H9 (cell line): ENCODE results near the gene SERPINE3. TPM values are rescaled to one million over a fixed set of nuclear protein-coding genes. Genes with fewer than 3 reads are reported as not detected.

Experiments
- DNase-seq: peaks from one replicate; pipeline ENCODE4 v3.0.0-alpha.2; 2017
- H2AFZ ChIP-seq: one replicate; pipeline ENCODE4 v1.6.1; 2013; ENCODE audit warnings: mild to moderate bottlenecking, low read length, control low read depth, moderate library complexity
- H2AK5ac ChIP-seq: 2 replicates; pipeline ENCODE4 v1.6.1; 2013; ENCODE audit warnings: low read length, control low read depth, mixed read lengths; ENCODE audit not compliant: insufficient read length
- H2BK120ac ChIP-seq: one replicate; pipeline ENCODE4 v1.6.1; 2013; ENCODE audit warnings: low read depth, mild to moderate bottlenecking, low read length, control low read depth, inconsistent platforms; ENCODE audit not compliant: poor library complexity, severe bottlenecking
- H2BK12ac ChIP-seq: 2 replicates; pipeline ENCODE4 v1.6.1; 2013; ENCODE audit warnings: low read length, control low read depth, mixed read lengths, low read depth; ENCODE audit not compliant: insufficient read length
- H2BK15ac ChIP-seq: 2 replicates; pipeline ENCODE4 v1.6.1; 2013; ENCODE audit warnings: low read depth, low read length, control low read depth
- H2BK20ac ChIP-seq: one replicate; pipeline ENCODE4 v1.6.1; 2013; ENCODE audit warnings: low read depth, mild to moderate bottlenecking, low read length, control low read depth, inconsistent platforms; ENCODE audit not compliant: poor library complexity, severe bottlenecking
- H2BK5ac ChIP-seq: 2 replicates; pipeline ENCODE4 v1.6.1; 2013; ENCODE audit warnings: low read length, control low read depth, mixed read lengths; ENCODE audit not compliant: insufficient read length
- H3K14ac ChIP-seq: 2 replicates; pipeline ENCODE4 v1.6.1; 2013; ENCODE audit warnings: low read length, control low read depth; ENCODE audit not compliant: insufficient read depth
- H3K18ac ChIP-seq: 2 replicates; pipeline ENCODE4 v1.6.1; 2013; ENCODE audit warnings: low read depth, mild to moderate bottlenecking, mixed read lengths, low read length, control low read depth; ENCODE audit not compliant: insufficient read length
- H3K23ac ChIP-seq: 2 replicates; pipeline ENCODE4 v1.6.1; 2013; ENCODE audit warnings: low read length, control low read depth, mixed read lengths, low read depth; ENCODE audit not compliant: insufficient read length
- H3K23me2 ChIP-seq: 2 replicates; pipeline ENCODE4 v1.6.1; 2013; ENCODE audit warnings: low read depth, mild to moderate bottlenecking, mixed read lengths, low read length, control low read depth; ENCODE audit not compliant: insufficient read length, poor library complexity, severe bottlenecking
- H3K27ac ChIP-seq: 2 replicates; pipeline ENCODE4 v1.5.1; 2013; ENCODE audit warnings: low read length, control low read depth, mixed read lengths, low read depth; ENCODE audit not compliant: insufficient read length
- H3K27me3 ChIP-seq: 2 replicates; pipeline ENCODE4 v1.6.1; 2013; ENCODE audit warnings: low read length, control low read depth, inconsistent platforms; ENCODE audit not compliant: insufficient read depth
- H3K4ac ChIP-seq: 2 replicates; pipeline ENCODE4 v1.6.1; 2013; ENCODE audit warnings: low read depth, mild to moderate bottlenecking, control low read depth, inconsistent platforms, low read length, moderate library complexity
- H3K4me1 ChIP-seq: 2 replicates; pipeline ENCODE4 v1.6.1; 2013; ENCODE audit warnings: low read length, control low read depth, inconsistent platforms; ENCODE audit not compliant: insufficient read depth
- H3K4me2 ChIP-seq: 2 replicates; pipeline ENCODE4 v1.6.1; 2013; ENCODE audit warnings: low read length, control low read depth, mixed read lengths; ENCODE audit not compliant: insufficient read length, insufficient read depth
- H3K56ac ChIP-seq: 2 replicates; pipeline ENCODE4 v1.6.1; 2013; ENCODE audit warnings: low read depth, mild to moderate bottlenecking, mixed read lengths, low read length, control low read depth; ENCODE audit not compliant: insufficient read length
- H3K79me1 ChIP-seq: 2 replicates; pipeline ENCODE4 v1.6.1; 2013; ENCODE audit warnings: low read depth, mild to moderate bottlenecking, moderate library complexity, low read length, control low read depth, inconsistent platforms; ENCODE audit not compliant: insufficient read depth, poor library complexity, severe bottlenecking
- H3K79me2 ChIP-seq: 2 replicates; pipeline ENCODE4 v1.6.1; 2013; ENCODE audit warnings: low read length, control low read depth, inconsistent platforms; ENCODE audit not compliant: insufficient read depth
- H3K9ac ChIP-seq: 2 replicates; pipeline ENCODE4 v1.6.1; 2013; ENCODE audit warnings: low read length, control low read depth, mixed read lengths; ENCODE audit not compliant: insufficient read length; ENCODE audit errors: extremely low read depth
- H3K9me3 ChIP-seq: one replicate; pipeline ENCODE4 v1.6.1; 2013; ENCODE audit warnings: low read depth, low read length, inconsistent platforms; ENCODE audit not compliant: control insufficient read depth
- H3T11ph ChIP-seq: one replicate; pipeline ENCODE4 v1.6.1; 2013; ENCODE audit warnings: mild to moderate bottlenecking, low read length, control low read depth, inconsistent platforms
- H4K20me1 ChIP-seq: one replicate; pipeline ENCODE4 v1.6.1; 2013; ENCODE audit not compliant: control insufficient read depth, insufficient read length, insufficient read depth
- H4K5ac ChIP-seq: 2 replicates; pipeline ENCODE4 v1.6.1; 2013; ENCODE audit warnings: low read depth, mild to moderate bottlenecking, mixed read lengths, low read length, control low read depth; ENCODE audit not compliant: insufficient read length
- H4K8ac ChIP-seq: replicated peaks from 2 replicates; pipeline ENCODE4 v1.6.1; 2013; ENCODE audit warnings: low read length, control low read depth, mixed read lengths, low read depth; ENCODE audit not compliant: insufficient read length
- H4K91ac ChIP-seq: 2 replicates; pipeline ENCODE4 v1.6.1; 2013; ENCODE audit warnings: low read depth, mild to moderate bottlenecking, moderate library complexity, mixed read lengths, low read length, control low read depth; ENCODE audit not compliant: insufficient read length
- H3K27ac Mint-ChIP-seq, 3 experiments: 2 replicates in 2 of 3; 3 replicates in 1 of 3; pipeline ENCODE4 v1.8.0; 2020 to 2021; ENCODE audit warnings: mixed read lengths in 3 of 3, mild to moderate bottlenecking in 1 of 3, moderate library complexity in 1 of 3
- H3K27me3 Mint-ChIP-seq: 2 replicates; pipeline ENCODE4 v1.8.0; 2021; ENCODE audit warnings: low read depth, mild to moderate bottlenecking, moderate library complexity, mixed read lengths
- H3K36me3 Mint-ChIP-seq, 3 experiments: 2 replicates in 2 of 3; 3 replicates in 1 of 3; pipeline ENCODE4 v1.8.0; 2020 to 2021; ENCODE audit warnings: low read depth in 3 of 3, mixed read lengths in 3 of 3; ENCODE audit not compliant: insufficient read depth in 1 of 3
- H3K4me1 Mint-ChIP-seq, 2 experiments: 2 replicates each; pipeline ENCODE4 v1.8.0; 2020; ENCODE audit warnings: mixed read lengths in 2 of 2
- H3K4me3 Mint-ChIP-seq, 2 experiments: 2 replicates in 1 of 2; 3 replicates in 1 of 2; pipeline ENCODE4 v1.8.0; 2020 to 2021; ENCODE audit warnings: mild to moderate bottlenecking in 2 of 2, mixed read lengths in 2 of 2, moderate library complexity in 1 of 2
- H3K9me3 Mint-ChIP-seq, 2 experiments: 2 replicates in 1 of 2; 3 replicates in 1 of 2; pipeline ENCODE4 v1.8.0; 2020; ENCODE audit warnings: mild to moderate bottlenecking in 2 of 2, mixed read lengths in 2 of 2, moderate library complexity in 1 of 2
- CTCF ChIP-seq: fragments of 200-600 bp; sonication (generic); conservative IDR thresholded peaks from 3 replicates; pipeline ENCODE4 v1.8.0; 2021; ENCODE audit warnings: antibody characterized with exemption, mild to moderate bottlenecking
- WGBS: extraction: QIAGEN DNeasy Blood & Tissue Kit; methylation state at CpG from one replicate; pipeline ENCODE4 v1.1.7; 2013; ENCODE audit warnings: missing lambda C conversion rate, low lambda C conversion rate, mixed read lengths; ENCODE audit not compliant: insufficient read length; ENCODE audit errors: extremely low coverage; 5-methylcytosine and 5-hydroxymethylcytosine counted together
- total RNA-seq: library from RNA; stranded (reverse); gene quantifications from 2 replicates; pipeline ENCODE4 v1.2.1, GENCODE V29; 2021

Gene SERPINE3
- total RNA-seq, 1 experiment from 2014 or later: not detected

DNA sequence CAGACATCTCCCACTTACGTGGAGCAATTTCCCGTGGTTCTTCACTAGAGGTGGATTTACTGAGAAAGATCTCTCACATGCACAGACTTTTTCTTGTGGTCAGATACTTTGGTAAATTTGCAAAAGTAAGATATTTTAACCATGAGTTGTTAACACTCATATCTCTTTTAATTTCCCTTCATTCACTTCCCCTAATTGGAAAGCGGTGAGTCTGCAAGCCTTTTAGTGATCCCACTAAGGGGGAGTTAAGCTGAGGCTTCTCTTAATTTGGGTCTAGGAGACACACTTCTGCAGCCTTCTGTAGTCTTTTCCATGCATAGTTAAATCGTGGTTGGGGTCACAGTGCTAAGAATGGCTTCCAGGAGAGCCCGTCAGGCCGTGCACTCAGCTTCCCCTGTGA lies 30.7 kb upstream of the SERPINE3 start:
- peaks cover 11% of the 10 kb centered on the region for H3K4me1 ChIP-seq
- H3K79me1 ChIP-seq: no peaks in the 10 kb centered on the region
- peaks cover 50 to 53% of the 10 kb centered on the region in 2 experiments for H3K4me1 Mint-ChIP-seq
- peaks cover 0 to 5% (median 2%) of the 10 kb centered on the region in 3 experiments; a peak in 3 of 7 replicates for H3K36me3 Mint-ChIP-seq
- H2AK5ac ChIP-seq: no peak overlapping the region
- no peak for TF ChIP-seq CTCF
- no peaks in the 10 kb centered on the region for H3K27me3 ChIP-seq
- no peak overlapping the region for H2BK5ac ChIP-seq
- H4K20me1 ChIP-seq: no peaks in the 10 kb centered on the region
- H3K4ac ChIP-seq: no peak overlapping the region
- no peak overlapping the region for H3K23ac ChIP-seq
- peak overlapping the region; percentile 68 to 91 (median 78); a peak in 6 of 7 replicates for H3K27ac Mint-ChIP-seq
- no peak for DNase-seq
- H2BK12ac ChIP-seq: no peak overlapping the region
- no peak overlapping the region for H2BK15ac ChIP-seq
- no peak overlapping the region; the same call in 1 of the 2 replicates for H3K14ac ChIP-seq
- H4K5ac ChIP-seq: no peak overlapping the region
- H4K8ac ChIP-seq: no peak overlapping the region
- H3K9me3 Mint-ChIP-seq: peaks cover 3% of the 10 kb centered on the region in 2 experiments; a peak in 2 of 5 replicates
- no peaks in the 10 kb centered on the region for H3K9me3 ChIP-seq
- no peaks in the 10 kb centered on the region for H3K23me2 ChIP-seq
- WGBS: no CpG with 5 or more reads among the region's 6 CpGs
- H3K27me3 Mint-ChIP-seq: no peaks in the 10 kb centered on the region; the same call in 1 of the 2 replicates
- no peak overlapping the region for H3T11ph ChIP-seq
- H3K27ac ChIP-seq: no peak overlapping the region
- H2AFZ ChIP-seq: no peak overlapping the region
- H2BK120ac ChIP-seq: no peak overlapping the region
- H3K4me2 ChIP-seq: no peak overlapping the region
- no peak overlapping the region for H2BK20ac ChIP-seq
- no peaks in the 10 kb centered on the region for H3K79me2 ChIP-seq
- no peak overlapping the region for H4K91ac ChIP-seq
- no peak overlapping the region for H3K4me3 Mint-ChIP-seq
- H3K18ac ChIP-seq: peak overlapping the region; percentile 74
- no peak overlapping the region for H3K9ac ChIP-seq
- no peak overlapping the region for H3K56ac ChIP-seq
